ENCODE measurements around the gene ZNF26. TPM values are rescaled to one million over a fixed set of nuclear protein-coding genes. Genes with fewer than 3 reads are reported as not detected.

Gene ZNF26
- total RNA-seq (2022; extraction: Qiagen RNA extraction), result 7.4 to 11.1 TPM (median 7.6 TPM) in 5 replicates

GRCh38 chr12:132986001-132986884 lies at the start of gene ZNF26:
ZNF26 (plus strand) TSS chr12:132986367; CDS start chr12:132986841, 474 bp downstream.

GRCh38 chr12:132956011-132956788 lies 30.0 kb upstream of the ZNF26 start, which contains the start of gene ZNF605:
ZNF605 (minus strand) TSS chr12:132956306; CDS start chr12:132945635, 10,671 bp downstream.

GRCh38 chr12:133037207-133038005 lies 51.2 kb downstream of the ZNF26 start, which contains the start of gene ZNF84:
ZNF84 (plus strand) TSS chr12:133037509; CDS start chr12:133041468, 3,959 bp downstream.

Other genes with a start within 250 kb of the ZNF26 start
- gene ANKLE2, start 224.5 kb upstream of the ZNF26 start, total RNA-seq (2022; extraction: Qiagen RNA extraction), result 70.2 to 80.7 TPM (median 79.7 TPM) in 5 replicates
- gene GOLGA3, start 157.5 kb upstream of the ZNF26 start, total RNA-seq (2022; extraction: Qiagen RNA extraction), result 18.9 to 24.4 TPM (median 22.3 TPM) in 5 replicates
- 17.1 to 22.6 TPM (median 21.6 TPM) in 5 replicates for gene CHFR, start 98.8 kb upstream of the ZNF26 start, total RNA-seq (2022; extraction: Qiagen RNA extraction)
- gene ZNF605, start 30.1 kb upstream of the ZNF26 start, total RNA-seq (2022; extraction: Qiagen RNA extraction), result 2.5 to 4.3 TPM (median 3.6 TPM) in 5 replicates
- gene ZNF84, start 51.1 kb downstream of the ZNF26 start, total RNA-seq (2022; extraction: Qiagen RNA extraction), result 10.7 to 18.0 TPM (median 12.4 TPM) in 5 replicates
- gene ZNF140, start 94.6 kb downstream of the ZNF26 start, total RNA-seq (2022; extraction: Qiagen RNA extraction), result 8.5 to 10.7 TPM (median 10.0 TPM) in 5 replicates
- gene ZNF891, start 143.9 kb downstream of the ZNF26 start, total RNA-seq (2022; extraction: Qiagen RNA extraction), result 0.28 to 0.44 TPM (median 0.41 TPM) in 5 replicates
- 0.99 to 2.1 TPM (median 1.2 TPM) in 5 replicates for gene ZNF10, start 144.3 kb downstream of the ZNF26 start, total RNA-seq (2022; extraction: Qiagen RNA extraction)
- 9.2 to 14.0 TPM (median 10.7 TPM) in 5 replicates for gene ZNF268, start 195.1 kb downstream of the ZNF26 start, total RNA-seq (2022; extraction: Qiagen RNA extraction)
- not detected in 5 replicates for gene ANHX, start 249.5 kb downstream of the ZNF26 start, total RNA-seq (2022; extraction: Qiagen RNA extraction)

All from A549 treated with CORT108297 at 1 μM for 4 hours (cell line).